ENCODE data around the gene DOCK2. TPM values are rescaled to one million over a fixed set of nuclear protein-coding genes. Genes with fewer than 3 reads are reported as not detected.

DOCK2 gene
- total RNA-seq, 1 experiment from 2014 or later: 1.4 TPM

DNA sequence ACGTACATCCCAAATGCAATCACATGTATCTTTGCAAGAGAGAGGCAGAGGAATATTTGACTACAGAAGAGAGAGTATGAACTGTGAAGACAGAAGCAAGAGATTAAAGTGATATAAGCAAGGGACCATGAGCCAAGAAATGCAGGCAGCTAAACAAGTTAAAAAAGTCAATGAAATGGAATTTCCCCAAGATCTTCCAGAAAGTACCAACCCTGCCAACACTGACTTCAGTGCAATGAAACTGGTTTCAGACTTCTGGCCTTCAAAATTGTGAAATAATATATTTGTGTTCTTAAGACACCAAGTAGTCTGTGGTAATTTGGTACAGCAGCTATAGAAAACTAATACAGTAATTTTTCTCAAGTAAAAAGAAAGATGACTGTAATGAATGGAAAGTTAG lies 489.6 kb downstream of the DOCK2 start:
- Histone ChIP-seq H3K9me3 (ENCODE audit: control insufficient read depth, insufficient read depth, low read depth, low read length) (peaks cover 12% of the 10 kb centered on the region; the same call in 1 of the 2 replicates), H3K4me1 (ENCODE audit: control insufficient read depth, insufficient read depth, low read length) (no peaks in the 10 kb centered on the region; the same call in 1 of the 2 replicates), H3K27me3 (ENCODE audit: control insufficient read depth, insufficient read depth, low read length) (no peaks in the 10 kb centered on the region), H3K36me3 (ENCODE audit: control insufficient read depth, insufficient read depth, low read length) (no peaks in the 10 kb centered on the region), H3K27ac (ENCODE audit: low read length) (no peak overlapping the region), H3K4me3 (ENCODE audit: low read depth in 2 of 2, low read length in 2 of 2) (no peak overlapping the region)
- BruUV-seq (replicated peaks): no TSS peak
- intact Hi-C loops (cut with micrococcal nuclease; ENCODE audit: unreplicated experiment): no loop called here
- no peak for TF ChIP-seq POLR2AphosphoS5 (IDR thresholded peaks at IDR 0.05; ENCODE audit: low read depth, low read length)
- no peak for TF ChIP-seq REST (IDR thresholded peaks at IDR 0.05; ENCODE audit: insufficient read depth in 1 of 2, low read depth in 2 of 2, low read length in 1 of 2)
- TF ChIP-seq, protein P1, sequence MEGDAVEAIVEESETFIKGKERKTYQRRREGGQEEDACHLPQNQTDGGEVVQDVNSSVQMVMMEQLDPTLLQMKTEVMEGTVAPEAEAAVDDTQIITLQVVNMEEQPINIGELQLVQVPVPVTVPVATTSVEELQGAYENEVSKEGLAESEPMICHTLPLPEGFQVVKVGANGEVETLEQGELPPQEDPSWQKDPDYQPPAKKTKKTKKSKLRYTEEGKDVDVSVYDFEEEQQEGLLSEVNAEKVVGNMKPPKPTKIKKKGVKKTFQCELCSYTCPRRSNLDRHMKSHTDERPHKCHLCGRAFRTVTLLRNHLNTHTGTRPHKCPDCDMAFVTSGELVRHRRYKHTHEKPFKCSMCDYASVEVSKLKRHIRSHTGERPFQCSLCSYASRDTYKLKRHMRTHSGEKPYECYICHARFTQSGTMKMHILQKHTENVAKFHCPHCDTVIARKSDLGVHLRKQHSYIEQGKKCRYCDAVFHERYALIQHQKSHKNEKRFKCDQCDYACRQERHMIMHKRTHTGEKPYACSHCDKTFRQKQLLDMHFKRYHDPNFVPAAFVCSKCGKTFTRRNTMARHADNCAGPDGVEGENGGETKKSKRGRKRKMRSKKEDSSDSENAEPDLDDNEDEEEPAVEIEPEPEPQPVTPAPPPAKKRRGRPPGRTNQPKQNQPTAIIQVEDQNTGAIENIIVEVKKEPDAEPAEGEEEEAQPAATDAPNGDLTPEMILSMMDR (IDR thresholded peaks at IDR 0.05): no peak
- TF ChIP-seq TCF7L2 (IDR thresholded peaks at IDR 0.05; ENCODE audit: low read depth, low read length): no peak
- no peak for TF ChIP-seq SIN3A (IDR thresholded peaks at IDR 0.05; ENCODE audit: borderline replicate concordance, insufficient read depth, low read depth, low read length)
- ATAC-seq: no peak
- CTCF ChIA-PET: no interaction called here
- POLR2A ChIA-PET: no interaction called here
- in situ Hi-C loops (cut with HindIII; ENCODE audit: low pct_unique_long_range_greater_than_20kb, low sequenced_read_pairs): no loop called here
- no peak for DNase-seq (ENCODE audit: low read depth, low spot score)

- Histone ChIP-seq H3K4me3 (ENCODE audit: low read depth in 2 of 2, low read length in 2 of 2) (no peak overlapping the region), H3K27ac (ENCODE audit: low read length) (peak overlapping the region; percentile 51; the same call in 1 of the 2 replicates), H3K9me3 (ENCODE audit: control insufficient read depth, insufficient read depth, low read depth, low read length) (peaks cover 7% of the 10 kb centered on the region; the same call in 1 of the 2 replicates), H3K27me3 (ENCODE audit: control insufficient read depth, insufficient read depth, low read length) (no peaks in the 10 kb centered on the region), H3K36me3 (ENCODE audit: control insufficient read depth, insufficient read depth, low read length) (no peaks in the 10 kb centered on the region), H3K4me1 (ENCODE audit: control insufficient read depth, insufficient read depth, low read length) (peaks cover 5% of the 10 kb centered on the region; the same call in 1 of the 2 replicates)
- CTCF ChIA-PET: no interaction called here
- TF ChIP-seq, protein P1 (IDR thresholded peaks at IDR 0.05): no peak
- no peak for TF ChIP-seq SIN3A (IDR thresholded peaks at IDR 0.05; ENCODE audit: borderline replicate concordance, insufficient read depth, low read depth, low read length)
- TF ChIP-seq REST (IDR thresholded peaks at IDR 0.05; ENCODE audit: insufficient read depth in 1 of 2, low read depth in 2 of 2, low read length in 1 of 2): no peak
- no peak for TF ChIP-seq POLR2AphosphoS5 (IDR thresholded peaks at IDR 0.05; ENCODE audit: low read depth, low read length)
- no peak for TF ChIP-seq TCF7L2 (IDR thresholded peaks at IDR 0.05; ENCODE audit: low read depth, low read length)
- POLR2A ChIA-PET: no interaction called here
- DNase-seq (ENCODE audit: low read depth, low spot score): no peak
- in situ Hi-C loops (cut with HindIII; ENCODE audit: low pct_unique_long_range_greater_than_20kb, low sequenced_read_pairs): no loop called here
- no TSS peak for BruUV-seq (replicated peaks)
- intact Hi-C loops (cut with micrococcal nuclease; ENCODE audit: unreplicated experiment): no loop called here
- ATAC-seq: no peak
These were observed 494.2 kb downstream of the DOCK2 start for GRCh38 chr5:170131235-170131634.
